CD4-positive, alpha-beta memory T cell (primary cell): ENCODE results near the gene SOD2. TPM values are rescaled to one million over a fixed set of nuclear protein-coding genes. Genes with fewer than 3 reads are reported as not detected.

ENCODE experiments used
- CTCF ChIA-PET: fragments of 350-600 bp; sonication (Branson Sonifier 250); formaldehyde crosslinking; loops from one replicate; lab custom pipeline; 2021; ENCODE audit warnings: inconsistent platforms; ENCODE audit not compliant: partially characterized antibody; lab: Charles Lee
- POLR2A ChIA-PET: fragments of 350-600 bp; sonication (Branson Sonifier 250); formaldehyde crosslinking; loops from one replicate; lab custom pipeline; 2021; ENCODE audit not compliant: partially characterized antibody; lab: Charles Lee
- DNase-seq, 5 donors: peaks; one replicate each; pipeline versions ENCODE4 v3.0.0 to v3.0.0-alpha.2; 2020 to 2022; ENCODE audit warnings: mixed read lengths in 1 of 5
- H3K27ac ChIP-seq: one replicate; pipeline ENCODE4 v1.7.0; 2013; ENCODE audit warnings: low read depth, low read length
- H3K27me3 ChIP-seq: 2 replicates; pipeline ENCODE4 v1.7.0; 2013; ENCODE audit warnings: mild to moderate bottlenecking, low read length, moderate library complexity; ENCODE audit not compliant: insufficient read depth
- H3K36me3 ChIP-seq: 2 replicates; pipeline ENCODE4 v1.7.0; 2013; ENCODE audit warnings: mild to moderate bottlenecking, low read length, moderate library complexity; ENCODE audit not compliant: insufficient read depth
- H3K4me1 ChIP-seq: 2 replicates; pipeline ENCODE4 v1.7.0; 2013; ENCODE audit warnings: mild to moderate bottlenecking, low read length, moderate library complexity; ENCODE audit not compliant: insufficient read depth
- H3K4me3 ChIP-seq, 2 donors: one replicate each; pipeline ENCODE4 v1.7.0; 2013; ENCODE audit warnings: low read length in 2 of 2, mild to moderate bottlenecking in 1 of 2
- H3K9me3 ChIP-seq, 2 donors: one replicate each; pipeline ENCODE4 v1.7.0; 2013; ENCODE audit warnings: low read length in 2 of 2, control low read depth in 1 of 2; ENCODE audit not compliant: control insufficient read depth in 1 of 2
- H3K27ac Mint-ChIP-seq, 7 donors: one replicate each; pipeline ENCODE4 v1.8.0; 2020 to 2021; ENCODE audit warnings: mixed read lengths in 7 of 7, mild to moderate bottlenecking in 6 of 7, inconsistent platforms in 3 of 7, moderate library complexity in 3 of 7
- H3K27me3 Mint-ChIP-seq, 2 donors: one replicate each; pipeline ENCODE4 v1.8.0; 2020 to 2021; ENCODE audit warnings: mixed read lengths in 2 of 2
- H3K36me3 Mint-ChIP-seq, 2 donors: one replicate each; pipeline ENCODE4 v1.8.0; 2020 to 2021; ENCODE audit warnings: mixed read lengths in 2 of 2, inconsistent platforms in 1 of 2, mild to moderate bottlenecking in 1 of 2
- H3K4me1 Mint-ChIP-seq, 4 donors: one replicate each; pipeline ENCODE4 v1.8.0; 2020 to 2021; ENCODE audit warnings: mixed read lengths in 4 of 4, mild to moderate bottlenecking in 1 of 4
- H3K4me3 Mint-ChIP-seq, 8 donors: one replicate each; pipeline ENCODE4 v1.8.0; 2020 to 2021; ENCODE audit warnings: mixed read lengths in 8 of 8, mild to moderate bottlenecking in 7 of 8, moderate library complexity in 6 of 8, inconsistent platforms in 3 of 8
- H3K9me3 Mint-ChIP-seq, 8 donors: one replicate each; pipeline ENCODE4 v1.8.0; 2020 to 2021; ENCODE audit warnings: mixed read lengths in 8 of 8, mild to moderate bottlenecking in 5 of 8, inconsistent platforms in 3 of 8, moderate library complexity in 1 of 8
- intact Hi-C: fragments of 100-400 bp; cut with micrococcal nuclease; formaldehyde crosslinking; loops from one replicate; pipeline ENCODE4 v1.15.1; 2023
- polyA plus RNA-seq, 2 donors: library from polyadenylated mRNA; unstranded; fragments of 300-500 nt; fragmentation: Illumina TruSeq; gene quantifications; one replicate each; pipeline ENCODE4 v1.2.3, GENCODE V29; 2021
- total RNA-seq, 2 experiments: library from RNA; stranded (reverse); gene quantifications; one replicate each; pipeline ENCODE4 v1.2.3, GENCODE V29; 2021

SOD2 gene
- total and polyA plus RNA-seq, 4 experiments from 2014 or later, result 121 to 161 (median 130) TPM

DNA sequence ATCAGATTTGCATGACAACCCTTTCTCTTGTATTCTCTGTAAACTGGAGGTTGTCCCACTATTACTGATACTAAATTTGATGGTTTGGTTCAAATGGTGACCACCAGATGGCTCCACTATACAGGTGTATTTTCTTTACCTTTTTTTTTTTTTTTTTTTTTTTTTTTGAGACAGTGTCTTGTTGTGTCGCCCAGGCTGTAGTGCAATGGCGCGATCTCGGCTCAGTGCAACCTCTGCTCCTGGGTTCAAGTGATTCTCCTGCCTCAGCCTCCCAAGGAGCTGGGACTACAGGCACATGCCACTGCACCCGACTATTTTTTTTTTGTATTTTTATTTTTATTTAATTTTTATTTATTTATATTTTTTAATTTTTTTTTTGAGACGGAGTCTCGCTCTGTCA is 27.7 kb upstream of the SOD2 start:
- no peak overlapping the region for H3K27ac ChIP-seq
- Mint-ChIP-seq H3K36me3 (peaks cover 6 to 11% of the 10 kb centered on the region in 2 donors), H3K4me1 (peaks cover 4 to 19% (median 16%) of the 10 kb centered on the region in 4 donors), H3K4me3 (no peak overlapping the region), H3K27me3 (no peaks in the 10 kb centered on the region), H3K9me3 (peaks cover 0 to 6% (median under 1%) of the 10 kb centered on the region in 8 donors), H3K27ac (peak overlapping the region in 1 of 7 donors; percentile 35)
- DNase-seq, result peak; percentile 62 to 72 (median 65)
- intact Hi-C loops, result loop anchor here (1.0 kb wide), 2 partner anchors 29 to 133 kb away; no protein-coding TSS in a partner anchor
- ChIA-PET POLR2A (interaction anchor here (0.6 to 2.4 kb wide), 5 partner anchors 26 to 99 kb away, joined by 3 to 10 read pairs (median 6); partner anchors contain the start of genes ACAT2, MRPL18 and SOD2), CTCF (interaction anchor here (0.7 to 6.4 kb wide), 26 partner anchors 9 to 795 kb away, joined by 3 to 59 read pairs (median 5); partner anchors contain the start of genes SOD2 and TCP1)
- no peak overlapping the region for H3K4me3 ChIP-seq
- H3K36me3 ChIP-seq, result no peaks in the 10 kb centered on the region
- peaks cover 21% of the 10 kb centered on the region for H3K4me1 ChIP-seq
- no peaks in the 10 kb centered on the region for H3K27me3 ChIP-seq
- H3K9me3 ChIP-seq, result no peaks in the 10 kb centered on the region

DNA sequence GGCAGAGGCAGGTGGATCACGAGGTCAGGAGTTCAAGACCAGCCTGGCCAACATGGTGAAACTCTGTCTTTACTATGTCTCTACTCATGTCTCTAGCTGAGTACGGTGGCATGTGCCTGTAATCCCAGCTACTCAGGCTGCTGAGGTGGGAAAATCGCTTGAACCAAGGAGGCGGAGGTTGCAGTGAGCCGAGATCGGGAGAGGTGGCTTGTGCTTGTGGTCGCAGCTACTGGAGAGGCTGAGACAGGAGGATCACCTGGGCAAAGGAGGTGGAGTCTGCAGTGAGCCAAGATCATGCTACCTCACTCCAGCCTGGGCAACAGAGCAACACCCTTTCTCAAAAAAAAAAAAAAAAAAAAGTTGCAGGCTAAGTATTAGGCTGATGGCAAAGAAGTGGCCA is 26.2 kb upstream of the SOD2 start:
- Histone ChIP-seq H3K27ac (no peak overlapping the region), H3K4me3 (no peak overlapping the region), H3K27me3 (no peaks in the 10 kb centered on the region), H3K36me3 (no peaks in the 10 kb centered on the region), H3K9me3 (no peaks in the 10 kb centered on the region), H3K4me1 (peaks cover 7% of the 10 kb centered on the region)
- peaks cover 5 to 17% (median 14%) of the 10 kb centered on the region in 4 donors for H3K4me1 Mint-ChIP-seq
- CTCF ChIA-PET, result interaction anchor here (0.9 to 6.4 kb wide), 12 partner anchors 10 to 736 kb away, joined by 3 to 59 read pairs (median 16); partner anchors contain the start of genes ACAT2 and SOD2
- peaks cover 0 to 6% (median under 1%) of the 10 kb centered on the region in 8 donors for H3K9me3 Mint-ChIP-seq
- POLR2A ChIA-PET, result interaction anchor here (0.6 to 2.4 kb wide), 5 partner anchors 9 to 133 kb away, joined by 3 to 12 read pairs (median 3); partner anchors contain the start of genes ACAT2, MRPL18, SOD2 and TCP1
- no peak for DNase-seq
- peak overlapping the region in 1 of 7 donors; percentile 50 for H3K27ac Mint-ChIP-seq
- no peak overlapping the region for H3K4me3 Mint-ChIP-seq
- peaks cover 6 to 11% of the 10 kb centered on the region in 2 donors for H3K36me3 Mint-ChIP-seq
- H3K27me3 Mint-ChIP-seq, result no peaks in the 10 kb centered on the region
- intact Hi-C loops, result no loop called here

DNA sequence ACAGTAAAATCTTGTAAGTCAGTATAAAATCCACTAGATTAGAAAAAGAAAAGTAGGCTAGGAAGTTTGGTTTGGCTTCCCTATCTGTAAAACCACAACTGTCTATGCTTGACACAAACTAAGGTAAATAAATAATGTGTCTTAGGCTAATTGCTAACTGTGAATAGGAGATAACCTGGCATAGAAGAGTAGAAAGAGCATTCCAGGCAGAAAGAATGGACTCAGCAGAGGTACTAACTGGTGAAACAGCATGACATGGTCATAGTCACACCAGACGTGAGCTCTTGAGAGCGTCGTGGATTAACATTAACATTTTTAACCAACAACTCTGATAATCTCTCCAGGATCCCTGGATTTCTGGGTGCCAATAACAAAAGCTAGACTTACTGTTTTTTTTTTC is 25.6 kb upstream of the SOD2 start:
- CTCF ChIA-PET, result interaction anchor here (0.9 to 6.4 kb wide), 9 partner anchors 14 to 736 kb away, joined by 3 to 59 read pairs (median 5); partner anchors contain the start of genes ACAT2 and SOD2
- no peaks in the 10 kb centered on the region for H3K27me3 ChIP-seq
- peak overlapping the region in 2 of 7 donors; percentile 10 to 50 for H3K27ac Mint-ChIP-seq
- peaks cover 6 to 11% of the 10 kb centered on the region in 2 donors for H3K36me3 Mint-ChIP-seq
- H3K4me3 ChIP-seq, result no peak overlapping the region
- no peaks in the 10 kb centered on the region for H3K9me3 ChIP-seq
- POLR2A ChIA-PET, result interaction anchor here (0.6 to 2.4 kb wide), 4 partner anchors 14 to 133 kb away, joined by 3 to 12 read pairs (median 3); partner anchors contain the start of genes MRPL18, SOD2 and TCP1
- H3K27me3 Mint-ChIP-seq, result no peaks in the 10 kb centered on the region
- no peak for DNase-seq
- intact Hi-C loops, result no loop called here
- H3K36me3 ChIP-seq, result no peaks in the 10 kb centered on the region
- H3K27ac ChIP-seq, result no peak overlapping the region
- H3K4me1 ChIP-seq, result peaks cover under 1% of the 10 kb centered on the region
- H3K4me1 Mint-ChIP-seq, result peaks cover 3 to 16% (median 11%) of the 10 kb centered on the region in 4 donors
- H3K9me3 Mint-ChIP-seq, result peaks cover 0 to 6% (median under 1%) of the 10 kb centered on the region in 8 donors
- H3K4me3 Mint-ChIP-seq, result no peak overlapping the region

DNA sequence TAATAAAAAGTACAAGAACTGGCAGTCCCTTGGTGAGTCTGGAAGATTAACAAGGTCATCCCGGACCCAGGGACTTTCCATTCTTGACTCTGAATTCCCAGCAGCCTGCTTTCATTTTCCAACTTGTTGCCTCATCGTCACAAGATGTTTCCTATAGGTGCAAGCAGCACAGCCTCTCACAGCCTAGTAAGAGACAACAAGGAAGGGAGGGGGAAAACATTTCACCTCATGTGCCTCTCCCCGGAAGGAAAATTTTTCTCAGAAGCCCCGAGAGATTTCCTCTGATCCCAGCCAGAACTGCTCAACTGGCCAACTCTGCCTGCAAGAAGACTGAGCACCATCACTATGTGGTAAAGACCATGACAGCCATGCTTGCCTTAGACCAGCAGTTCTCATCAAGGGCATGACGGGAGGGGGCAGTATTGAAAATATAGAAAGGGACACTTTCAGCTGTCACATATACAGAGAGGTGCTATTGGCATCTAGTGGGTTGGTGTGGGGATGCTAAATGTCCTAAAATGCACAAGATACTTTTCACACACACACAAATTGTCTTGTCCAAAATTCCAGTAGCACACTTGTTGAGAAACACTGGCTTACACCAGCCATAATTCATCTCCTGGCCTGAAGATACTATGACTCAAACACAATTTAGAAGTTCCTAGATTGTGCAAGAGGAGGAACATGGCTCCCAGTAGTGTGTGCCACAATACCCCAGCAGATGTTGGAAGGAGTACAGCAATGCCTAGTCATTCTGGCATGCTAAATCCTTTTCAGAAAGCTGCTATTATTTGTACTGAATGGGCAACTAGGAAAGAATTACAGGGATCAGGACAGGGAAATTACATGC is 23.4 kb upstream of the SOD2 start:
- no peak for DNase-seq
- CTCF ChIA-PET, result interaction anchor here (0.9 to 5.4 kb wide), 4 partner anchors 10 to 227 kb away, joined by 3 to 45 read pairs (median 12); partner anchors contain the start of gene SOD2
- H3K4me3 Mint-ChIP-seq, result no peak overlapping the region

DNA sequence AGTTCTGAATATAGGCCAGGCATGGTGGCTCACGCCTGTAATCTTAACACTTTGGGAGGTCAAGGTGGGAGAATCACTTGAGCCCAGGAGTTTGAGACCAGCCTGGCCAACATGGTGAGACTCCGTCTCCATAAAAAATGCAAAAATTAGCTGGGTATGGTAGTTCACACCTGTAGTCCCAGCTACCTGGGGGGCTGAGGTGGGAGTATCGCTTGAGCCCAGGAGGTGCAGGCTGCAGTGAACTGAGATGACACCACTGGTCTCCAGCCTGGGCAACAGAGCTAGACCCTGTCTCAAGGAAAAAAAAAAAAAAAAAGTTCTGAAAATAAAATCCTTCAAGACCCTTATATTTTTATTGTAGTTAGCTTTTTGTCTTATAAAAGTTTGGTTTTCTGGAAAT is 22.6 kb upstream of the SOD2 start:
- ChIA-PET POLR2A (interaction anchor here (1.0 to 1.1 kb wide), 2 partner anchors 11 to 22 kb away, joined by 3 to 4 read pairs; partner anchors contain the start of genes SOD2 and WTAP), CTCF (interaction anchor here (0.9 to 1.5 kb wide), 2 partner anchors 11 to 23 kb away, joined by 3 to 4 read pairs; partner anchors contain the start of gene SOD2)
- H3K27ac ChIP-seq, result no peak overlapping the region
- H3K4me1 ChIP-seq, result no peaks in the 10 kb centered on the region
- no peak for DNase-seq
- no peaks in the 10 kb centered on the region for H3K9me3 Mint-ChIP-seq
- no peaks in the 10 kb centered on the region for H3K9me3 ChIP-seq
- no peaks in the 10 kb centered on the region for H3K27me3 Mint-ChIP-seq
- H3K27ac Mint-ChIP-seq, result no peak overlapping the region
- no peaks in the 10 kb centered on the region for H3K36me3 ChIP-seq
- intact Hi-C loops, result no loop called here
- peaks cover 3 to 6% (median 3%) of the 10 kb centered on the region in 4 donors for H3K4me1 Mint-ChIP-seq
- no peaks in the 10 kb centered on the region for H3K36me3 Mint-ChIP-seq
- no peaks in the 10 kb centered on the region for H3K27me3 ChIP-seq
- H3K4me3 Mint-ChIP-seq, result no peak overlapping the region
- no peak overlapping the region for H3K4me3 ChIP-seq

More for the DNA sequence above, 23.4 kb upstream of the SOD2 start:
- H3K36me3 ChIP-seq, result no peaks in the 10 kb centered on the region
- H3K27ac ChIP-seq, result no peak overlapping the region
- Mint-ChIP-seq H3K36me3 (no peaks in the 10 kb centered on the region), H3K9me3 (no peaks in the 10 kb centered on the region), H3K27ac (no peak overlapping the region), H3K27me3 (no peaks in the 10 kb centered on the region), H3K4me1 (peaks cover 3 to 6% (median 3%) of the 10 kb centered on the region in 4 donors)
- H3K4me1 ChIP-seq, result no peaks in the 10 kb centered on the region
- POLR2A ChIA-PET, result interaction anchor here (0.9 to 1.1 kb wide), 2 partner anchors 10 to 11 kb away, joined by 3 to 4 read pairs; partner anchors contain the start of gene WTAP
- intact Hi-C loops, result no loop called here
- no peaks in the 10 kb centered on the region for H3K9me3 ChIP-seq
- no peak overlapping the region for H3K4me3 ChIP-seq
- no peaks in the 10 kb centered on the region for H3K27me3 ChIP-seq

DNA sequence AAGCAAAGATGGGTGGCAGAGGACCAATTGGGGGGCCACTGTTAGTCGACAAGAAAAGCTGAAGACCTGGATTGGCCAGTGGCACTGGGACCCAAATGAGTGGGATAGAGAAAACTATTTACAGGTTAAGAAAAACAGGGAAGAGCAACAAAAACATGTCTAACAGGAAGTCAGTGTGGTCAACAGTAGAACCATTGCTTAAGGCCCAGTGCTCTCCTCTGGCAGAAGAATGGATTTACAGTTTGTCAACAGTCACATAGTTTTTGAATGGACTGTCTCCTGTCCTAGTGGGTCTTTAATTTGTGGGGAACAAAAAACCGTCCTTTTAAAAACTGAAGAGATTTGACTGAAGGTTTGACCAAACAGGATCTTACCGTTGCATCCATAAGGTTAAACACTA is 22.1 kb upstream of the SOD2 start:
- ChIA-PET POLR2A (interaction anchor here (1.0 to 1.1 kb wide), 2 partner anchors 11 to 22 kb away, joined by 3 to 4 read pairs; partner anchors contain the start of genes SOD2 and WTAP), CTCF (interaction anchor here (0.9 to 1.5 kb wide), 2 partner anchors 11 to 23 kb away, joined by 3 to 4 read pairs; partner anchors contain the start of gene SOD2)
- H3K27ac Mint-ChIP-seq, result peak overlapping the region in 2 of 7 donors; percentile 48 to 59

More for the DNA sequence above, 22.1 kb upstream of the SOD2 start:
- Mint-ChIP-seq H3K4me3 (no peak overlapping the region), H3K4me1 (peaks cover 0 to 3% (median 2%) of the 10 kb centered on the region in 4 donors), H3K36me3 (no peaks in the 10 kb centered on the region), H3K9me3 (no peaks in the 10 kb centered on the region), H3K27me3 (no peaks in the 10 kb centered on the region)
- no peak overlapping the region for H3K4me3 ChIP-seq
- H3K27me3 ChIP-seq, result no peaks in the 10 kb centered on the region
- intact Hi-C loops, result no loop called here
- H3K9me3 ChIP-seq, result no peaks in the 10 kb centered on the region
- DNase-seq, result no peak
- no peak overlapping the region for H3K27ac ChIP-seq
- H3K36me3 ChIP-seq, result no peaks in the 10 kb centered on the region
- H3K4me1 ChIP-seq, result no peaks in the 10 kb centered on the region
